ENCODE data around the gene AOX1. TPM values are rescaled to one million over a fixed set of nuclear protein-coding genes. Genes with fewer than 3 reads are reported as not detected.

Gene AOX1
- total and polyA plus RNA-seq, 9 of the 15 experiments (the other 6 are each of a cell fraction or from before 2014, with no cell fraction given): 0.10 to 0.55 (median 0.20) TPM; not detected in 6

- no peaks in the 10 kb centered on the region for H3K9me1 ChIP-seq (ENCODE audit: control insufficient read depth, insufficient read depth, low read length)
- no peak overlapping the region for H3K4me2 ChIP-seq (ENCODE audit: insufficient read depth, low read length)
- DNase-seq (ENCODE audit: extremely low read depth in 1 of 4, low spot score in 3 of 4) (no peak), ATAC-seq (no peak), FAIRE-seq (no peak)
- H3K4me1 ChIP-seq (replicated peaks in 1 of 2; ENCODE audit: control insufficient read depth in 2 of 2, insufficient read depth in 2 of 2, low read length in 2 of 2): no peaks in the 10 kb centered on the region; a peak in 1 of 5 replicates
- ChIA-PET POLR2A (no interaction called here), CTCF (ENCODE audit: low intra/inter-chr PET ratio) (no interaction called here)
- no peaks in the 10 kb centered on the region for H4K20me1 ChIP-seq (replicated peaks; ENCODE audit: control insufficient read depth, insufficient read depth, low read length)
- in situ Hi-C loops (cut with MboI): no loop called here
- H3K9ac ChIP-seq (ENCODE audit: insufficient read depth in 1 of 2, low read depth in 2 of 2, low read length in 2 of 2): no peak overlapping the region
- no peaks in the 10 kb centered on the region for H3K27me3 ChIP-seq (ENCODE audit: control insufficient read depth in 2 of 2, insufficient read depth in 2 of 2, low read length in 2 of 2)
- no peaks in the 10 kb centered on the region for H3K9me3 ChIP-seq (replicated peaks; ENCODE audit: control insufficient read depth, insufficient read depth, low read depth, low read length)
- WGBS (ENCODE audit: insufficient coverage, low coverage, missing lambda C conversion rate): 25% methylated on average over 9 of the region's 9 CpGs
- H3K4me3 ChIP-seq: no peak overlapping the region
- intact Hi-C loops (cut with micrococcal nuclease): no loop called here
- no peak for TF ChIP-seq PHF20 (IDR thresholded peaks at IDR 0.05; ENCODE audit: partially characterized antibody)
- no peak for TF ChIP-seq NR2C1 (IDR thresholded peaks at IDR 0.05)
- no peak for TF ChIP-seq NR2C1 (tag; IDR thresholded peaks at IDR 0.05)
- no peak for TF ChIP-seq HDAC3 (IDR thresholded peaks at IDR 0.05; ENCODE audit: borderline replicate concordance, partially characterized antibody)
- no peak for TF ChIP-seq ZNF146 (CRISPR knock-in tag; IDR thresholded peaks at IDR 0.05; ENCODE audit: unreplicated experiment)
- H3K27ac ChIP-seq (ENCODE audit: extremely low read depth, low read depth, low read length): no peak overlapping the region
- H2AFZ ChIP-seq (ENCODE audit: low read depth, low read length): no peak overlapping the region
- no peaks in the 10 kb centered on the region for H3K79me2 ChIP-seq (ENCODE audit: control insufficient read depth, insufficient read depth, low read length)
- no peaks in the 10 kb centered on the region for H3K36me3 ChIP-seq (ENCODE audit: control insufficient read depth, insufficient read depth, low read length)
- BruUV-seq (replicated peaks): no TSS peak
Measured at GRCh38 chr2:200587007-200587616, 1.3 kb downstream of the AOX1 start.

- Histone ChIP-seq H3K4me2 (ENCODE audit: insufficient read depth, low read length) (no peak overlapping the region), H3K27ac (ENCODE audit: extremely low read depth, low read depth, low read length) (no peak overlapping the region), H3K9me3 (replicated peaks; ENCODE audit: control insufficient read depth, insufficient read depth, low read depth, low read length) (no peaks in the 10 kb centered on the region), H2AFZ (ENCODE audit: low read depth, low read length) (no peak overlapping the region), H3K9ac (ENCODE audit: insufficient read depth in 1 of 2, low read depth in 2 of 2, low read length in 2 of 2) (no peak overlapping the region), H3K27me3 (ENCODE audit: control insufficient read depth in 2 of 2, insufficient read depth in 2 of 2, low read length in 2 of 2) (no peaks in the 10 kb centered on the region; a peak in 1 of 5 replicates), H3K4me3 (no peak overlapping the region), H3K4me1 (replicated peaks in 1 of 2; ENCODE audit: control insufficient read depth in 2 of 2, insufficient read depth in 2 of 2, low read length in 2 of 2) (no peaks in the 10 kb centered on the region; a peak in 1 of 5 replicates), H3K36me3 (ENCODE audit: control insufficient read depth, insufficient read depth, low read length) (no peaks in the 10 kb centered on the region), H3K79me2 (ENCODE audit: control insufficient read depth, insufficient read depth, low read length) (no peaks in the 10 kb centered on the region), H4K20me1 (replicated peaks; ENCODE audit: control insufficient read depth, insufficient read depth, low read length) (no peaks in the 10 kb centered on the region), H3K9me1 (ENCODE audit: control insufficient read depth, insufficient read depth, low read length) (no peaks in the 10 kb centered on the region)
- WGBS (ENCODE audit: insufficient coverage, low coverage, missing lambda C conversion rate): 2% methylated on average over 4 of the region's 4 CpGs
- intact Hi-C loops (cut with micrococcal nuclease): no loop called here
- CTCF ChIA-PET (ENCODE audit: low intra/inter-chr PET ratio): no interaction called here
- POLR2A ChIA-PET: no interaction called here
- no TSS peak for BruUV-seq (replicated peaks)
- ATAC-seq: no peak
- in situ Hi-C loops (cut with MboI): no loop called here
- no peak for DNase-seq (ENCODE audit: extremely low read depth in 1 of 4, low spot score in 3 of 4)
- no peak for FAIRE-seq
- TF ChIP-seq CHD1 (IDR thresholded peaks at IDR 0.05; ENCODE audit: low read length): no peak
- no peak for TF ChIP-seq MAFF (IDR thresholded peaks at IDR 0.05; ENCODE audit: low read length)
- no peak for TF ChIP-seq TBL1XR1 (IDR thresholded peaks at IDR 0.05; ENCODE audit: low read length in 2 of 2)
- no peak for TF ChIP-seq ZNF347 (CRISPR knock-in tag; IDR thresholded peaks at IDR 0.05; ENCODE audit: low read depth)
- TF ChIP-seq NCOR1 (IDR thresholded peaks at IDR 0.05): no peak
- no peak for TF ChIP-seq ZNF592 (IDR thresholded peaks at IDR 0.05)
- TF ChIP-seq STAT5A (IDR thresholded peaks at IDR 0.05; ENCODE audit: borderline replicate concordance, low read length): no peak
Measured at GRCh38 chr2:200588076-200588678, 2.4 kb downstream of the AOX1 start.

All from K562 (cell line).